ENCODE measurements around the gene QSOX1.
"Not testable (repeated sequence)": the region's sequence is repeated elsewhere in the genome, so short reads cannot be mapped to it uniquely, and the experiment has no call there.

Gene QSOX1

DNA sequence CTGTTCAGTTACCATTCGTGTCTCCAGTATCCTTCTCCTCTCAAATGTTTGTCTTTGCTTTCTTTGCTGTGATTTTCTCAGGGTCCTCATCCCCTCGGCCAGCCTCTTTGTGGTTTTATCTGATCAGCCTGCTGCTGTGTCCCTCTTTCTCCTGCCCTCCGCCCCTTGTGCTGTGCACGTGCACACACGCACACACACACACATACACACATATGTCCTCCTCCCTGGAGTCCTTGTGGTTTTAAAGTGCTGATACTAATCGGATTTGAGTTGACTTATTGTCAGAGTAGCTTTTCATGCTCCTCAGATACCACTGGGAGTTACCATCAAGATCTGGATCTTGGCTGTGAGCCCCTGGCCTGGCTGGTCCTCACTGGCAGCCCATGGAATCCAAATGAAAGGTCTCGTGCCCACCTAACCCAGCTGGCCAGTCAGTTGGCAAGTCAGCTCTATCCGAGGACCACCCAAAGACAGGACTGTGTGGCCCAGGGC is 34.1 kb downstream of the QSOX1 start:
- DNase-seq (ENCODE audit: low read depth in 1 of 2, low spot score in 1 of 2) = no peak

DNA sequence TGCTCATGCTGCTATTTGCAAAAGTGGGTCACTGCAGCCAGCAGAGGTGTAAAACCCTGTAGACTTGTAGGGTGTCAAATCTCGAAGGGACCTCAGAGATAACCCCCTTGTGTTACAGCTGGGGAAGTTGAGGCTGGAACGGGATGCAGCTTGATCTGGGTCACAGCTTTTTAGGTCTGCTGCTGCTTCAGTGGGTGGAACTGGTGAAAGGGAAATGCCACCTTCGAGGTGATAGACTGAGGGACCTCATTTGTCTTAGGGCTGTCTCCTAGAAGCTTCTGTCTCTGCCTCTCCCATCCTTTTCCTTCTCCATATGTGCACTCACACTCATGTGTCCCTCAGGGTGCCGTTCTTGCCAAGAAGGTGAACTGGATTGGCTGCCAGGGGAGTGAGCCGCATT is 35.4 kb downstream of the QSOX1 start:
- no peak for DNase-seq (ENCODE audit: low read depth in 1 of 2, low spot score in 1 of 2)

DNA sequence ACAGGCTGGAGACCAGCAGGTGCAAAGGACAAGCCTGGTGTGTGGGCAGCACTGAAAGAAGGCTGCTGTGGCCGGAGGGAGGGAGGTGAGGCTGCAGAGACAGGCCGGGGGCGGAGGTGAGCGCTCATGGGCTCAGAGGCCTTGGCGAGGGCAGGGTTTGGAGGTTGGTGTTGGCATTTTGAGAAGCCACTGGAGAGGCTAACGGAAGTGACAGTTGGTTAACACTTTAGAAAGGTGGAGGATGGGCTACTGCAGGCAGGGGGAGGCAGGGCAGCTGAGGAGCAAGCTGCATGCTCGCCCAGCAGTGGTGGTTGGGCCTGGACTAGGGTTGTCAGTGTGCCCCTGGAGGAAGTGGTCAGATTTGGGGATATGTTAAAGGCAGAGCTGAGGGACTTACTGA is 37.5 kb downstream of the QSOX1 start:
- DNase-seq (ENCODE audit: low read depth in 1 of 2, low spot score in 1 of 2) = no peak

DNA sequence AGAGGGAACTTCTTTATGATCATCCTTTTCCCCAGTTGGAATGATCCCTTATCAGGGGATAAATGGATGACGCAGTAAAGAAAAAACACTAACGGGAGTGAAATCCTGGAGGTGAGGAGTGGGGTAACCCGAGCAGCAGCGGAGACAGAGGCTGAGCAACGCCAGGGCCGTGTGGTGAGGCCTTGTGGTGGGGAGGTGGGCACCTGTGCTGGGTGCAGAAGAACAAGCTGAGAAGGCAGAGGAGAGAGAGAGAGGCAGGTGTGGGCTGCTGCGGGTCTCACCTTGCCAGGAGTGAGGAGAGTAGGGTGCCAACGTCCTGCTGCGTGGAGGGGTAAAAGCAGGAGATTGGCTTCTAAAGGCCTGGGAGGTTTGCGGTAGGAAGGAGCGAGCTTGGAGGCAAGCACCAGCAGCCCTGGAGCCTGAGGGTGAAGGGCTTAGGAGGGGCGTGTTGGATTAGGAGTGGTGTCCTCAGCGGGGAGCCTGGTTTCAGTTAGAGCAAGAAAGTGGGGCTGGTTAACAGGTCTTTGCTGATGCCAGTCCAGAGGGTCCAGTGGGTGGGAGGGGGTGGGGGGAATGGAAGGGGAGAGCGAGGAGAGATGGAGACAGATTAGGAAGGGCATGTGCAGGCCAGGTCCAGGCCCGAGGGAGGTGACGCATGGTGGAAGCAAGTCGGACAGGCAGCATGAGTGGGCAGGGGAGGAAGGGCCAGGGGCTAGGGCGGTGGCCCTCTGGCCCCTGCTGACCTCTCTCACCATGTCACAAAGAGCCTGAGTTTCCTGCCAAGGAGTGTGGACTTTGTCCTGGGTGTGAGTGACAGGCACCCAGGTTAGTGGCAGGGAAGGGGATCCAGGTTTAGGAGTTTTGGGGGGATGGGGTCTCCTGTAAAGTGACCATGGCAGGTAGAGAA is 38.7 kb downstream of the QSOX1 start:
- DNase-seq (ENCODE audit: low read depth in 1 of 2, low spot score in 1 of 2) = no peak

DNA sequence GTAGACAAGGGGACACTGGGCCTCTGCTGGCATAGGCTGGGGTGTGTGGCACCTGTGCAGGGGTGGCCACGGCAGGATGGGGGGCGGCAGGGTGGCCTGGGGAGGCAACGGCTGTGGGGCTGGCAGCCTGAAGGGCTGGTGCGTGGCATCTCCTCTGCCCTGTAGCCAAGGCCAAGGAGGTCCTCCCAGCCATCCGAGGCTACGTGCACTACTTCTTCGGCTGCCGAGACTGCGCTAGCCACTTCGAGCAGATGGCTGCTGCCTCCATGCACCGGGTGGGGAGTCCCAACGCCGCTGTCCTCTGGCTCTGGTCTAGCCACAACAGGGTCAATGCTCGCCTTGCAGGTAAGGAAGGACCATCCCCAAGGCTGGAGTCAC is 39.4 kb downstream of the QSOX1 start:
- DNase-seq (ENCODE audit: low read depth in 1 of 2, low spot score in 1 of 2) = no peak

DNA sequence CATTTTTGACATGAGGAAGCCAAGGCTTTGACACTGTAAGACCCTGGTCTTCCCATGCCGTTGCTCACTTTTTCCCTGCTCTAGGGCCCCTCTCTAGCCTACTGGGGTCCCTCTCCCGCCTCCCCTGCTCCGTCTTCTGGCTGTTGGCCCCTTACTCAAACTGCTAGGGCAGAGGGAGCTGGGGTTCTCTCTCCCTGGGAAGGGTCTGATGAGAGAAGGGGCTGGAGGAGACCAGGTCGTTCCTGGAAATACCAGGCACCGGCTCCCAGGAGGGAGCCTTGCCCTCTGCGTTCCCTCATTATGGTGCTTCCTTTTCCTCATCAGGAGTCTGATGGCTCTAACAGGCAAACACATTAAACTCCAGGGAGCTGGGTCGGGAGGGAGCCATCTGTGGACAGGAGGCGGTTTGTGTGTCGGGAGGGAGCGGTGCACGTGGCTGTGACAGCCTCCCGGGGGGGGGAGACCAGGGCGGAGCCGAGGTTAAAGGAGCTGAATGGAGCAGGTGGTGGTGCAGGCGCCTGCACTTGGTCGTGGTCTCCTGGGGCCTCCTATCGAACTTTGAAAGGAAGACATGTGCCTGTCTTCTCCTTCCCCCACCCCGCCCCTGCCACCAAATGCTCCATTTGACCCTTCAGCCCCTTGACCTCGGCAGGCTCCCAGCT is 40.0 kb downstream of the QSOX1 start:
- no peak for DNase-seq (ENCODE audit: low read depth in 1 of 2, low spot score in 1 of 2)

DNA sequence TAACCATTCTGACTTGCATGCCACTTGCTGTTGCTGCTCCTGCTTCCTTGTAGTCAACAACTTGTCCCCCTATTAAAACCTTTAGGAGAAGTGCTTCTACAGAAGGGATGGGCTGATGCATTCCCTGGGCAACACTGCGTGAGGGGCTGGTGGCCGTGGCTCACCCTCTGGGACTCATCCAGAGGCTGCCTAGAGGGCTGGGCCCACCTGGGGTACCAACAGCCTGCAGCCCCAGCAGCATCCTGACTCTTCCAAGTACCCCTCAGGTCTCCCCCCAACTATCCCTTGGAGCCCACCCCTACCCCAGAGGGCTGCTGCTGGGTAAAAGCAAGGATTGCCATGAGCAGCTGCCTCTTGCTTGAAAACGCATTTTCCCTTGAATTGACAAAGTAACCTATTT is 40.7 kb downstream of the QSOX1 start:
- no peak for DNase-seq (ENCODE audit: low read depth in 1 of 2, low spot score in 1 of 2)

DNA sequence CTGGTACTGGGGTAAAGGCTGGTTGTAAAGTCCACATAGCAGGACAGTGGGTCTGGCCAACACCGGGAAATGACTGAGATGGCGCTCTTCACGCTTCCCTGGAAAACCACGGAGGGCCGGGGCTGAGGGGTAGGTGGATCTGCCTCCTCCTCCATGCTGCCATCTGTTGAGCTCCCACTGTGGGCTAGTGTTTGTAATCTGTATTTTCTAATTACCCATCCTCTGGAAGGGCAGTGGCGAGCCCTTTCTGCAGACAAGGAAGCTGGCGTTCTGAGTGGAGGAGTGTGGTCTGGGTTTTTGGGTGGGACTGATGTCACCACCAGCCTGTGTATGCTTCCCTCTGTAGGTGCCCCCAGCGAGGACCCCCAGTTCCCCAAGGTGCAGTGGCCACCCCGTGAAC is 41.2 kb downstream of the QSOX1 start:
- no peak for DNase-seq (ENCODE audit: low read depth in 1 of 2, low spot score in 1 of 2)

DNA sequence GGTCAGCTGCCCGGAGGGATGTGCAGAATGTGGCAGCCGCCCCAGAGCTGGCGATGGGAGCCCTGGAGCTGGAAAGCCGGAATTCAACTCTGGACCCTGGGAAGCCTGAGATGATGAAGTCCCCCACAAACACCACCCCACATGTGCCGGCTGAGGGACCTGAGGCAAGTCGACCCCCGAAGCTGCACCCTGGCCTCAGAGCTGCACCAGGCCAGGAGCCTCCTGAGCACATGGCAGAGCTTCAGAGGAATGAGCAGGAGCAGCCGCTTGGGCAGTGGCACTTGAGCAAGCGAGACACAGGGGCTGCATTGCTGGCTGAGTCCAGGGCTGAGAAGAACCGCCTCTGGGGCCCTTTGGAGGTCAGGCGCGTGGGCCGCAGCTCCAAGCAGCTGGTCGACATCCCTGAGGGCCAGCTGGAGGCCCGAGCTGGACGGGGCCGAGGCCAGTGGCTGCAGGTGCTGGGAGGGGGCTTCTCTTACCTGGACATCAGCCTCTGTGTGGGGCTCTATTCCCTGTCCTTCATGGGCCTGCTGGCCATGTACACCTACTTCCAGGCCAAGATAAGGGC is 41.9 kb downstream of the QSOX1 start:
- no peak for DNase-seq (ENCODE audit: low read depth in 1 of 2, low spot score in 1 of 2)

DNA sequence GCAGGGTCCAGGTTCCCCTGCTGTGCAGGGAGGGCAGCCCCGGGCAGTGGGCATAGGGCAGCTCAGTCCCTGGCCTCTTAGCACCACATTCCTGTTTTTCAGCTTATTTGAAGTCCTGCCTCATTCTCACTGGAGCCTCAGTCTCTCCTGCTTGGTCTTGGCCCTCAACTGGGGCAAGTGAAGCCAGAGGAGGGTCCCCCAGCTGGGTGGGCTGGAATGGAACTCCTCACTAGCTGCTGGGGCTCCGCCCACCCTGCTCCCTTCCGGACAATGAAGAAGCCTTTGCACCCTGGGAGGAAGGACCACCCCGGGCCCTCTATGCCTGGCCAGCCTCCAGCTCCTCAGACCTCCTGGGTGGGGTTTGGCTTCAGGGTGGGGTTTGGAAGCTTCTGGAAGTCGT is 42.6 kb downstream of the QSOX1 start:
- no peak for DNase-seq (ENCODE audit: low read depth in 1 of 2, low spot score in 1 of 2)

DNA sequence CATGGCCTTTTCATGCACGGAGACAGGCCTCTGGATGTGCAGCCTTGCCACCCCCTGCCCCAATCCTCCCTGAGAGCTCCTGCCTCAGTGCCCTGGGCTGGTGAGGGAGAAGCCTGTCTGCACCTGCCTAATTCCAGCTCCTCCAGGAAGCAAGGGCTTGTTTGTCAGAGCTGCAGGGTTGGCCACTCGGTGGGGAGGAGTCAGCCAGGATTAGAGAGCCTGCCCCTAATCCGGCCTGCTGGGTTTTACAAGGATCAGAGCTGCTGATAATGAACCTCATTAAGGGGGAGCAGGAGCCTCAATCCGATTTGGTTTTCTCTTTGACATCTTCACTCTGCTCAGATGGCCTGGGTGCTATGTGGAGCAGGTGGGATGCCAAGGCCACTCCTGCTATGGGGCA is 43.5 kb downstream of the QSOX1 start:
- DNase-seq (ENCODE audit: low read depth in 1 of 2, low spot score in 1 of 2) = no peak

DNA sequence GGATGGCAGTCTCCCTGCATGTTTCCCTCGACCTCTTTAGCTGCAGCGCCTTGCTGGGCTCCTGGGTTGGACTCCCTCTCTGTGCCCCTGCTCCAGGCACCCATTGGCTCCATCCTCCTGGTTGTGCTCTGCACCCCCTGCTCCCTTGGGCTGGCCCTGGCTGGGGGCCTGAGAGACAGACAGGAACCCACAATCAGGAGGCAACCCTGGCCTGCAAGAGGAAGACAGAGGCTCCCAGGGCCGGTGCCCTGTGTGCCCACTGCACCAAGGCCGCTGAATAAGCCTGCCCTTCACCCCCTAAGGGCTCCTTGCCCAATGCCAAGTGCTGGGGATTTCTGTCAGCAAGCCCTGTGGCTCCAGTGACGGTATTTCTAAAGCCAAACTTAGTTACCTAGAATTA is 43.9 kb downstream of the QSOX1 start:
- DNase-seq (ENCODE audit: low read depth in 1 of 2, low spot score in 1 of 2) = no peak

DNA sequence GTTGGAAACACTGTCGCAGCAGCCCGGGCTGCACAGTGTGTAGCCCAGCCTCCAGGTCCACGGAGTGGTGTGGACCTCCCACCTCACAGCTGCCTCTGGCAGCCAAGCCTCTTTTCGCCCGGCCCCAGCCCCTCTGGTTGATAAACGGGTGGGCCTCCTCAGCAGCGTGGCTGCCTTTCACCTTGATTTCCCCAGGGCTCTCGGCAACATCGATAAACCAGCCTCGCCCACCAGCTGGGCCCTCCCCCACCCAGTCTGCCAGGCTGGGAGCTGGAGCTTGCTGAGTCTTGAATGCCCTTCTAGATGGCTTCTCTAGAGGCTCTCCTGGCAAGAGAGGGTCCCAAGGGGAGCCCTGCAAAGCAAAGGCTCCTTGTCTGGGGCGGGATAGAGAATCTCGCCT is 44.3 kb downstream of the QSOX1 start:
- DNase-seq (ENCODE audit: low read depth in 1 of 2, low spot score in 1 of 2) = no peak

DNA sequence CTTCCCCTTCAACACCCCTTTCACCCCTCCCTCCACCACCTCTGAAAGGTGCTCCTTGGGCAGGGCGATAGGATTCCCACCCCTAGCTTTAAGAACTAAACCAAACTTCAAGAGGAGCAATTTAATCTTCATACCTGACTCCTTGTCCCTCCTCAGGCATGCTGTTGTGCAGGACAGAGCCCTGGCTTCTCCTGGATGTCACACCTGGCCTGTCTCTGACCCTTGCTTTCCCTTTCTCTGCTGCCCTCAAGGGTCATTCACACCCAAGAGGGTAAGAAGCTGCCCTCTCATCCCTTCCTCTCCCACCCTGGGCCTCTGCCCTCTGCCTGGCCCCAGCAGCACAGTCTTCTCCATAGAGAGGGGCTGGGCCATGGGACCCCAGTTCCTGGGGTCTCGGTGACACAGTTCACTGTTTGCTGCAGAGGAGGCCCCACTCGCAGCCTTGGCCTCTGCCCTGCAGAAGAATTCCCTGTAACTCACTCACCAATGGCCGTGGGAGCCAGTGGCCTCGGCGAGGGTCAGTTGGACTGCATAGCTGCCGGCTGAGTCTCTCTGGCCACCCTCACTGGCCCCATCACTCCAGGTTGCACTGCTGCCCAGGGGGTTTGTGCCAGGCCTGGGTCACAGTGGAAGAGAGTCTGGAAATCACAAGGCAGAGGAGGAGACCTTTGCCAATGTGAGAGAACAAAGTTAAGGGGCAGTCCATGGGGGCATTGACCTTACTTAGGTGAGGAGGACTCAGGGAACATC is 47.0 kb downstream of the QSOX1 start:
- DNase-seq (ENCODE audit: low read depth in 1 of 2, low spot score in 1 of 2) = no peak

DNA sequence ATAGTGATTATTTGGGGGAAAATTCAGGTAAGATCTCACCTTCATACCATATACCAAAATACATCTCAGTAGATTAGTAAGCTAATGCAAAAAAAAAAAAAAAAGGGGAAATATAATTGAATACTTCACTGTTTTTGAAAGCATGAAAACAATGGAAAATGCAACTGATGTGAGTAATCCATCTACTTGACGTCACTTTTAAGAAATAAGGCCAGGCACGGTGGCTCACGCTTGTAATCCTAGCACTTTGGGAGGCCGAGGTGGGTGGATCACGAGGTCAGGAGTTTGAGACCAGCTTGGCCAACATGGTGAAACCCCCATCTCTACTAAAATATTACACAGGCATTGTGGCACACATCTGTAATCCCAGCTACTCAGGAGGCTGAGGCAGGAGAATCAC is 47.9 kb downstream of the QSOX1 start:
- DNase-seq (ENCODE audit: low read depth in 1 of 2, low spot score in 1 of 2) = not testable (repeated sequence)

DNA sequence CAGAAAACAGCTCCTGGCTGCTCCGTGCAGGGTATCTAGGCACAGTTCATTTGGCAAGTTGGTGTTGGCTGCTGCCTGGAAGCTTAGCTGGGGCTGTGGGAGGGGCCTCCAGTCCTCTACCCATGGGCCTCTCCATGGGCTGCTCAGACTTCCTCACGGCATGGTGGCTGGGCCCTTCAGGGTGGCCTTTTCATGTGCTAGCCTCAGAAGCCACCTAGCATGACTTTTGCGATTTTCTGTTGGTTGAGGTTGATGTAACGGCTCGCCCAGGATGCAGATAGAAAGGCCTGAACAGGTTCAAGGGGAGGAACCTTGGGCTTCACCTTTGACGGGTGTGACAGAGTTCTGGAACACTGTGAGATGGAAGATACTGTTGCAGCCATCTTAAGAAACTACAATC is 49.6 kb downstream of the QSOX1 start:
- no peak for DNase-seq (ENCODE audit: low read depth in 1 of 2, low spot score in 1 of 2)

DNA sequence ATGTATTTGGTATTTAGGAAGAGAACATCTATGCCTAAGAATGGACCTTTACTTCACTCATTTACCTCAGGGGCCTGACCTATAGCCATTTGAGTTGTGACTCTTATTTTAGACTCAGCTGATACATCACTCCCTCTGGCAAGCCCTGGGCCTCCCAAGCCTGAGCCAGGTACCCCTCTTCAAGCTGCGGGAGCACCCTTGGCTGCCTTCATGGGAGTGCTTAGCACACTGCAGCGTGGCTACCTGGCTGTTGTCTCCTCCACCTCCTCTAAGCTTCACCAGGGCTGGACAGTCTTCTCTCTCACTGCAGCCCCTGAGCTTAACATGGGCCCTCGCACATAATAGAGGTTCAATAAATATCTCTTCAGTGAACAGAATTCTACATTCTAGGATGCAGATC is 51.9 kb downstream of the QSOX1 start:
- no peak for DNase-seq (ENCODE audit: low read depth in 1 of 2, low spot score in 1 of 2)

DNA sequence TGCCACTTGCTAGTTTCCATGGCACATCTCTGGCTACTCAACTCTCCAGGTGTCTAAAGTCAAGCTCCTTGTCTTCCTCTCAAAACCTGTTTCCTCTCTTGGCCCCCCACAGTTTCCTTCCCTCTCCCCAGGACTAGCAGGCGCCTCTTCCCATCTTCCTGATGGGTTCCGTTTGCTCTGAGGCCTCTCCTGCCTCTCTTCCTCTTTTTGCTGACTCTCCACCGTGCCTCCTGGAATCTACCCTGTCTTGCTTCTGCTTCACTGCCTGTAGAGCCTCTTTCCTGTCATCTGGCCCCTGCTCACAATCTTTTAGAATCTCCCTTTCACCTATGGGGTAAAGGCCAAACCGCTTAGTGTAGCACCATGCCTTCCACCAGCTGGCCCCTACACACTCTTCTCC is 53.6 kb downstream of the QSOX1 start:
- DNase-seq (ENCODE audit: low read depth in 1 of 2, low spot score in 1 of 2) = no peak

DNA sequence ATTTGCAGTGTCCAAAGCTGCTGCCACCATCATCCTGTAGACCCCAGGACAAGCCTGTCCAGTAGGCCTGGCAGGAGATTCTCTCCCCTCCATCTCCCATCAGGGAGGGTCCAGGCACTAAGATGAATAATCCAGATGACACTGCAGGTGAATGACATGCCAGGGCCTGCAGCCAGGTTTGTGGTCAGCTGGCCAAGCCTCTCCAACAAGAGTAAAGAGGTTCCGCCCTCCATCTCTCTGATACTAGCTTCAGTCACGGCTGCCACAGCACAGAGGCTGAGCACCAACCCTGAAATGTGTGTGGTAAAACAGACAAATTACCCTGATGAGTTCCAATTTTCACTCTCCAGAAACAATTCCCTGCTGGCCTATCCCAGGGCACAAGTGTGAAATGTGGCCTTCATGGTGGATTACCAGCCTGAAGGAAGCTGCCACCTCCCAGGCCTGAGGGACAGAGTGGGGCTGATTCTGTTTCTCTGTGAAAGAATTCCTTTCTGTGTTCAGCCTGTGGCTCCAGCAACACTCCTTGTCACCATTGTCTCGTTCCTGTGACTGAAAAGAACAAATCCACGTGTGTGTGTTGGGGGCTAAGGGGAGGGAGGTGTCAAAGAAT is 55.4 kb downstream of the QSOX1 start:
- DNase-seq (ENCODE audit: low read depth in 1 of 2, low spot score in 1 of 2) = no peak

DNA sequence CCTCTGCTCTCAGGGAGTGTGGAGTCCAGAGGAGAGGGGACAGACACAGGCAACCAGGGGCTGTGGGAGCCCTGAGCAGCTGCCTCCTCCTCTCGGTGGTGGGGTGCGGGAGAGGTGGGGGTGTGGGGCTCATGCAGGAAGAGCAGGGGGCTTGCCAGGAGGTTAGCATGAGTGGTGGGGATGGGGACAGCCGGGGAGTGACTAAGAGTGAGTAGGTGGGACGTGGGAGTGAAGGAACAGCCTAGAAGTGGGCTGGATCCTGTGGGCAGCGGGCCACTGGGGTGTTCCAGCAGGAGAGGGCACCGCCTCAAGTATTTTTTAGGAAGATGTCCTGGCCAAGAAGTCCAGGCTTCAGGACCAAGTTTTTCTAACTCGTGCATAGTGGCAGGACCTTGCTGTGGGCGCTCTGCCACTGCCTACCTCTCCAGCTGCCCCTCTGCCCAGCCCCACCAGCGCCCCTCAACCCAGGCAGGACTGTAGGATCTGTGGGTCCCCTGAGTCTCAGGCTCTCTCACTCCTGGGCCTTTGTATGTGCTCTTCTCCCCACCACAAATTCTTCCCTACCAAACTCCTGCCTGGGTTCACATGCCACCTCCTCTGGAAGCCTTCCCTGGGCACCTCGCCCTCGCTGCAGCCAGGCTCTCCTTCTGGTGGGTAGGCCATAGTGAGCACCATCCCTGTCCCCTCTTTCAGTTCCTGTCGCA is 56.6 kb downstream of the QSOX1 start:
- DNase-seq (ENCODE audit: low read depth in 1 of 2, low spot score in 1 of 2) = no peak

DNA sequence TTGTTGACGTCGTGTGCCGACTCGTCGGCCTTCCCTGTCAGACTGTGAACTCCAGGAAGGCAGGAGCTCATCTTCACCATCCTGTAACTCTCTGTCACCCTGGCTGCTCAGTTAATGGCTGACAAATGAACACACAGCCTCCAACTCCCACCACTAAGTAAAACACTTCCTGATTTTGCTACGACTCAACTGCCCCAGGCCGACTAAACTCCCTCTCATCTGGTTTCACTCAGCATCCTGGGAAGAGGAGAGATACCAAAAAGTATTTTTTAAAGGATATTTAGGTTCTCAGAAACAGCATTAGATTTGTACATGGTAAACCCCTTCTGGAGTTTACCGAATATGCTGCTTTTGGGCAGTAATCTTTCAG is 57.2 kb downstream of the QSOX1 start:
- no peak for DNase-seq (ENCODE audit: low read depth in 1 of 2, low spot score in 1 of 2)

Measured in activated T-helper 1 cell treated with anti-CD3 and anti-CD28 coated beads, Interleukin-2, amount 50 U/mL, for 16 hours (primary cell).